ENCODE data around the gene TMEM132C. TPM values are rescaled to one million over a fixed set of nuclear protein-coding genes. Genes with fewer than 3 reads are reported as not detected.

TMEM132C gene
- total RNA-seq, 1 donor from 2014 or later, result 61.8 TPM

DNA sequence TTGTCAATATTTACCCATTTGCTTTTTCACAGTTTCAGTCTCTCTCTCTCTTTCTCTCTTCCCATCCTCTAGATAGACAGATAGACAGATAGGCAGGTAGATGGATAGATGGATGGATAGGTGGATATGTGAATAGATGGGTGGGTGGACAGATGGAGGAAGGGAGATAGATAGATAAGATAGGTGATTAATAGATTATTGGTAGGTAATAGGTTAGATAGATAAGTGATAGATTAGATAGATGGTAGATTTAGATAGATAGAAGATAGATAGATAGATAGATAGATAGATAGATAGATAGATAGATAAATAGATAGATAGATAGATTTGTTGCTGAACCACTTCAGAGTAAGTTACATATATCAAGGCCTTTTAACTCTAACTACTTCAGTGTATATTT lies 408.6 kb downstream of the TMEM132C start:
- Mint-ChIP-seq H3K27me3 (peaks cover 4% of the 10 kb centered on the region), H3K9me3 (peaks cover 5% of the 10 kb centered on the region), H3K4me1 (ENCODE audit: unreplicated experiment) (peaks cover 5% of the 10 kb centered on the region), H3K4me3 (no peak overlapping the region), H3K36me3 (peaks cover 14% of the 10 kb centered on the region), H3K27ac (no peak overlapping the region)
- DNase-seq (ENCODE audit: extremely low spot score, unreplicated experiment), result no peak
- no peak for TF ChIP-seq CTCF (conservative IDR thresholded peaks at IDR 0.05)

DNA sequence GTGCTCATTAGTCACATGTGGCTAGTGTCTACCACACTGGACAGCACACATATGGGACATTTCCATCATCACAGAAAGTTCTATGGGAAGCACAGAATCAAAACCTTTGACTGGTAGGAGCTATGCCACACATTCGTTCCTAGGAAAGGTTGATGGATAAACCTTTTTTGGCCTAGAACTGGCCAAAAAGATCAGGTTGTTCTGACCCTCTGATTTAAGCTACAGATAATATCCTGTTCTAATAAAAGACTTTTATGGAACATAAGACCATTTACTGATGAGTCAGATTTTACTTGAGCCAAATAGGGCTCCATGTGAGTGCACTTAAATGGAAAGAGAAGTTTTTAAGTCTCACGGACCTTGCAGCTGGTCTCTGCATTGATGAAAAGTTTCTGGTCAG lies 413.6 kb downstream of the TMEM132C start:
- DNase-seq (ENCODE audit: extremely low spot score, unreplicated experiment), result no peak
- TF ChIP-seq CTCF (conservative IDR thresholded peaks at IDR 0.05), result no peak
- no peaks in the 10 kb centered on the region for H3K4me1 Mint-ChIP-seq (ENCODE audit: unreplicated experiment)
- no peak overlapping the region for H3K4me3 Mint-ChIP-seq
- no peak overlapping the region for H3K27ac Mint-ChIP-seq
- no peaks in the 10 kb centered on the region for H3K9me3 Mint-ChIP-seq
- peaks cover under 1% of the 10 kb centered on the region for H3K27me3 Mint-ChIP-seq
- H3K36me3 Mint-ChIP-seq, result peaks cover 5% of the 10 kb centered on the region

- no peak for TF ChIP-seq CTCF (conservative IDR thresholded peaks at IDR 0.05)
- Mint-ChIP-seq H3K27ac (no peak overlapping the region), H3K4me3 (no peak overlapping the region), H3K9me3 (no peaks in the 10 kb centered on the region), H3K36me3 (peaks cover 4% of the 10 kb centered on the region), H3K4me1 (ENCODE audit: unreplicated experiment) (no peaks in the 10 kb centered on the region), H3K27me3 (no peaks in the 10 kb centered on the region)
- no peak for DNase-seq (ENCODE audit: extremely low spot score, unreplicated experiment)
Observed at GRCh38 chr12:128682548-128683275, 415.7 kb downstream of the TMEM132C start.

DNA sequence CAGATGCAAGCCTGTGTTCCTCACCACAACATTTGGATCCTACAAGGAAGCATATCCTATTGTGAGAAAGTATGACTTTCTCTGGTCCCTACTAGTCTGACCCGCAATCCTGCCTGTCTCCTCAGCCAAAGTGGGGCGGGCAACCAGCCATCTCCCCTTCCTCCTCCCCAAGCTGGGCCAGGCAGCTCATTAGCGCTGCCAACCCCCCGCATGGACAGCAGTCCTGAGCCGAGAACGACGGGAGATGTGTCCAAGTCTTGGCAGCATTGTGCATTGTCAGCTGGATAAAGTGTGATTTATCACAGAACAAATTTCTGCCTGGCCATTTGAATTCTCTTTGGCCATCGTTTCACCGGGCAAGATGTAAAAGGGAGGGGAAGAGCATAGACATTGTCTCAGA lies 417.4 kb downstream of the TMEM132C start:
- Mint-ChIP-seq H3K9me3 (no peaks in the 10 kb centered on the region), H3K27me3 (no peaks in the 10 kb centered on the region), H3K27ac (no peak overlapping the region), H3K4me1 (ENCODE audit: unreplicated experiment) (no peaks in the 10 kb centered on the region), H3K36me3 (peaks cover 4% of the 10 kb centered on the region), H3K4me3 (no peak overlapping the region)
- TF ChIP-seq CTCF (conservative IDR thresholded peaks at IDR 0.05), result no peak
- DNase-seq (ENCODE audit: extremely low spot score, unreplicated experiment), result no peak

DNA sequence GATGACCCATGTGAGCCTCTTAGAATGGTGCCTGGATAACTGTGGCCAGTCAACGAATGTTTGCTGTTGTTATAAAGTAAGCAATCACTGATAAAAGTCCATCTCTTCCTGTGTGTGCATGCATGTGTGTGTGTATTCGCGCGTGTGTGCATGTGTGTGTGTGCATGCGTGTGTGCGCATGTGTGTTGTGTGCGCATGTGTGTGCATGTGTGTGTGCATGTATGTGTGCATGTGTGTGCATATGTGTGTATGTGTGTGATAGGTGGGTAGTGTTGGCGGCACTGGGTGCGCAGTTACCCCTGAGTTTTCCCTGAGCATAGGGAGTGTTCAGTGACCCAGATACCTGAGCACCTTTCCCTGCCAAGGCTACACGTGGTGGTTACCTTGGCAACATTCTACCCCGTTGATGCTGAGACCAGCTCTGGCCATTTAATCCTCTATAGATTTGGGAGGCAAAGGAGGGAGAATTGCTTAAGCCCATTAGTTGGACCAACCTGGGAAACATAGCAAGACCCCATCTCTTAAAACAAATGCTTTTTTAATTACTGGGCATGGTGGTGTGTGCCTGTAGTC lies 419.0 kb downstream of the TMEM132C start:
- Mint-ChIP-seq H3K27me3 (no peaks in the 10 kb centered on the region), H3K9me3 (no peaks in the 10 kb centered on the region), H3K4me1 (ENCODE audit: unreplicated experiment) (no peaks in the 10 kb centered on the region), H3K36me3 (no peaks in the 10 kb centered on the region), H3K27ac (no peak overlapping the region), H3K4me3 (no peak overlapping the region)
- no peak for DNase-seq (ENCODE audit: extremely low spot score, unreplicated experiment)
- TF ChIP-seq CTCF (conservative IDR thresholded peaks at IDR 0.05), result no peak

All from type B pancreatic cell (in vitro differentiated cells).